Stimulated activated naive CD8-positive, alpha-beta T cell treated with anti-CD3 and anti-CD28 coated beads, Interleukin-15, Interleukin-2, amounts not matched to agents 100 ng/mL and 50 ng/mL, for 24 hours (primary cell): ENCODE measurements around the gene MAML1.
A peak's percentile ranks its signal among the peaks of the same experiment; 100 is the strongest.
"Not testable (repeated sequence)": the region's sequence is repeated elsewhere in the genome, so short reads cannot be mapped to it uniquely, and the experiment has no call there.

Experiments used
- H3K27ac Mint-ChIP-seq: one replicate; pipeline ENCODE4 v1.8.0; 2021; ENCODE audit warnings: mild to moderate bottlenecking, mixed read lengths
- H3K27me3 Mint-ChIP-seq: one replicate; pipeline ENCODE4 v1.8.0; 2021; ENCODE audit warnings: mixed read lengths
- H3K36me3 Mint-ChIP-seq: one replicate; pipeline ENCODE4 v1.8.0; 2021; ENCODE audit warnings: low read depth, mixed read lengths
- H3K4me1 Mint-ChIP-seq: one replicate; pipeline ENCODE4 v1.8.0; 2021; ENCODE audit warnings: low read depth, mixed read lengths
- H3K4me3 Mint-ChIP-seq: one replicate; pipeline ENCODE4 v1.8.0; 2021; ENCODE audit warnings: mild to moderate bottlenecking, mixed read lengths
- H3K9me3 Mint-ChIP-seq: one replicate; pipeline ENCODE4 v1.8.0; 2021; ENCODE audit warnings: mixed read lengths

Gene MAML1

DNA sequence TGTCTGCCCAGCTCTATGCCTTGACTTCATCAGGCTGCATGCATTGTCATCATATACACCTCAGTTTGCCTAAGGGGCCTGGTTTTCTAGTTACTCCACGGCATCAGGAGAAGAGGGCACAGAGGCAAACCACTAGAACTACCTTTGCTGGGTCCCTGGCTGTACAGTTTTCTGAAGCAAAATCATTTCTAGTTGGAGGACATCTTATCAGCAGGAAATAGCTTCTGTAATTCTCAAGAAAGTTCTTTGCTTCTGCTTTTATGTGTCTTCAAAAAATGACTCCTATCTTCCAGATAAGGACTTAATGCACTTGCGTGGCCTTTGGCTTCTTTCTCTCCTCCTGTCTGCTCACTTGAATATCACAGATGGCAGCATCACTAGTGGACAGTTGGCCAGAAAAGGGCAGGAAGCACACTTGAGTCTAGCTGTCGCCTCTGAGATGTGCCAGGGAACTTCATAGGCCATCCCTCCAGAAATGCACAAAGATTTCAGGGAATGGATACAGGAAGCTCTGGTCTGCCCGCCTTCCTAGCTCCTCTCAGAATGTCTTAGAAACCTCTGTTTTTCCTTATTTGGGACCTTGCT, 38.8 kb downstream of the MAML1 start:
- Mint-ChIP-seq H3K36me3 (peaks cover 59% of the 10 kb centered on the region), H3K4me3 (no peak overlapping the region), H3K27ac (no peak overlapping the region), H3K27me3 (no peaks in the 10 kb centered on the region), H3K4me1 (peaks cover 5% of the 10 kb centered on the region), H3K9me3 (no peaks in the 10 kb centered on the region)

DNA sequence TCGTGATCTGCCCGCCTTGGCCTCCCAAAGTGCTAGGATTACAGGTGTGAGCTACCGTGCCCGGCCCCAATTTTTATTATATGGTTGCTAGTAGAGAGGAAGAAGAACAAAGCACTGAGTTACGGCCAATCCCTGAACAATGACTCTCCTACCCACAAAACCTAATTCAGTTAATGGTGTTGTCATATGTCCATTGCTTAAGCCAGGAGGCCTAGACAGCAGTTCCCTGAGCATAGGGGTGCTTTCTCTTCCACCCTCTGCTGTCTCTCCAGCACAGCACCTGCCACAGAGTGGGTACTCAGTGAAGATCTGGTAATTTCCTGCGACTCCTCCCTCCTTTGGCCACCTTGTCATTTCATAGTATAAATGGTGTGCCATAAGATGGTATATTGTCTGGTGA, 39.7 kb downstream of the MAML1 start:
- peaks cover 5% of the 10 kb centered on the region for H3K4me1 Mint-ChIP-seq
- no peaks in the 10 kb centered on the region for H3K9me3 Mint-ChIP-seq
- no peak overlapping the region for H3K27ac Mint-ChIP-seq
- H3K36me3 Mint-ChIP-seq: peaks cover 53% of the 10 kb centered on the region
- no peak overlapping the region for H3K4me3 Mint-ChIP-seq
- H3K27me3 Mint-ChIP-seq: no peaks in the 10 kb centered on the region

DNA sequence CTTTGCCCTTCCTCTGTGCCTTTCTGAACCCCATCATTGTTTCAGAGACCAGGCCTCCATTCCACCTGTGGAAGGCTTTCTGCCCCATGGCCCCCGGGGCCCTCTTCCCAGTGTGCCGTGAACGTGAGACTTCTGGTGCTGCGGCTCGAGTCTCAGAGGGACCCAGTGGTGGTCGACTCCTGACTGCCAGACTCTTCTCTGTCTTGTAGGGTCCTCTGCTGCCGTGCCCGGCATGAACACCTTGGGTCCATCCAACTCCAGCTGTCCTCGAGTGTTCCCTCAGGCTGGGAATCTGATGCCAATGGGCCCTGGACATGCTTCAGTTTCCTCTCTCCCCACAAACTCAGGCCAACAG, 41.0 kb downstream of the MAML1 start:
- Mint-ChIP-seq H3K36me3 (peaks cover 48% of the 10 kb centered on the region), H3K27me3 (no peaks in the 10 kb centered on the region), H3K4me1 (no peaks in the 10 kb centered on the region), H3K9me3 (no peaks in the 10 kb centered on the region), H3K27ac (no peak overlapping the region), H3K4me3 (no peak overlapping the region)

DNA sequence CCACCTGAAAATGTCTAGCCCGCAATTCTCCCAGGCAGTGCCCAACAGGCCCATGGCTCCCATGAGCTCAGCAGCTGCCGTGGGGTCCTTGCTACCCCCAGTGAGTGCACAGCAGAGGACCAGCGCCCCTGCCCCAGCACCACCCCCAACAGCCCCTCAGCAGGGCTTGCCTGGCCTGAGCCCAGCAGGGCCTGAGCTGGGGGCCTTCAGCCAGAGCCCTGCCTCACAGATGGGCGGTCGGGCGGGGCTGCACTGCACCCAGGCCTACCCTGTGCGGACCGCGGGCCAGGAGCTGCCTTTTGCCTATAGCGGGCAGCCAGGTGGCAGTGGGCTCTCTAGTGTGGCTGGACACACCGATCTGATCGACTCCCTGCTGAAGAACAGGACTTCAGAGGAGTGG, 41.8 kb downstream of the MAML1 start:
- Mint-ChIP-seq H3K27ac (no peak overlapping the region), H3K9me3 (no peaks in the 10 kb centered on the region), H3K4me1 (no peaks in the 10 kb centered on the region), H3K36me3 (peaks cover 46% of the 10 kb centered on the region), H3K4me3 (no peak overlapping the region), H3K27me3 (no peaks in the 10 kb centered on the region)

DNA sequence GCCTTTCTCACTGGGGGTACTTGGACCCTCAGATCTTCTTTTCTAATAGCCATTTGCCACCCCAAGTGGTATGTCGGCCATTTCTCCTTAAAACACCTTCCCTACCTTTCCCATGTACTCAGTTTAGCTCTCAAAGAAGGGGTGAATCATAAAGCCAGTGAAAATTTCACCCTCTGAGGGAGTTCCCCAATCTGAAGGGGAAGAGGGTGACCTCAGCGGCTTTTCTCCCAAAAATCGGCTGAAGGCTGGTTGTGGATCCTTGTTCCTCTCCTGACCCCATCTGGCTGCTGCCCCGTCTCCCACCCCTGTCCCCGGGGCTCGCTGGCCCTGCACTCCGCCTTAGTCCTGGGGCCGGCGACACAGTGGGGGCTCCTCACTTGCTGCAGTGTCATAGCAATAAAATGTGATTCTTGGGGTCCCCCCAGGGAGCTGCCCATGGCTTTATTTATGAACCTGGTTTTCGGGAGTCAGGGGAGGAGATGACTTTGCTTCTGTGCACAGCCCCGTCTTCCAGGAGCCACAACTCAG, 43.9 kb downstream of the MAML1 start:
- no peak overlapping the region for H3K4me3 Mint-ChIP-seq
- no peaks in the 10 kb centered on the region for H3K27me3 Mint-ChIP-seq
- H3K36me3 Mint-ChIP-seq: peaks cover 36% of the 10 kb centered on the region
- H3K4me1 Mint-ChIP-seq: no peaks in the 10 kb centered on the region
- no peaks in the 10 kb centered on the region for H3K9me3 Mint-ChIP-seq
- H3K27ac Mint-ChIP-seq: no peak overlapping the region

DNA sequence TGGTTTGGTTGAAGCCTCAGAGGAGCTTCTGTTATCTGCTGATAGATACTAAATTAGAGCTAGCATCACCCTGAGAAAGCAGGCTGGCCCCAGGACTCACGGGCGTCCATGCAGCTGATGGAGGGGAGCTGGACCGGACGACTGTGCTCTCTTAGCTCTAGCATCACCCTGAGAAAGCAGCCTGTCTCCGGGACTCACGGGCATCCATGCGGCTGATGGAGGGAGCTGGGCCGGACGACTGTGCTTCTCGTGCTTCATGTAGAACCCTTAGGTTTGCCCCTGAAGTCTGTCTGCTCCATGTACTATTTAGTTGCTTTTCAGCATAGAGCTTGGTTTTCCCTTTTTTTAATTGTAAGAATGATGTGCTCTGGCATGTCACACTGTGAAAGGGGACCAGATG, 44.8 kb downstream of the MAML1 start:
- Mint-ChIP-seq H3K9me3 (no peaks in the 10 kb centered on the region), H3K4me3 (no peak overlapping the region), H3K27me3 (no peaks in the 10 kb centered on the region), H3K36me3 (peaks cover 33% of the 10 kb centered on the region), H3K4me1 (no peaks in the 10 kb centered on the region), H3K27ac (peak overlapping the region; percentile 37)

DNA sequence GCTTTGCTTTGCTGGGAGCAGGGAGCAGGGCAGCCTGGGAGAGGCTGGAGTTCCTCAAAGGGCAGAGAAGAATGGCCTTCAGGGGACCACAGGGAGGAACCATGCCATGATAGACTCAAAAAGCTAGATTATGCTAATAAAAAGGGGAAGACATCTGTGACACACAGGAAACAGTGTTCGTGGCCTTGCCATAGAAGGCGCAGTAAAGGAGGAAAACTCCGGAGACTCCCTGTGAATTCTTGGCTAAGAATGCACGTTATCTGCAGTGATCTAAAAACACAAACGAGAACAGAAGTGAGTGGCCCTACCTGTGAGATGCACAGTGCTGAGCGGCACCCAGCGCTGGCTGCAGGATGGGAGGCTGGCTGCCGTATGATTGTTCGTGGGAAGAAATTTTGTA, 45.3 kb downstream of the MAML1 start:
- no peaks in the 10 kb centered on the region for H3K27me3 Mint-ChIP-seq
- no peak overlapping the region for H3K4me3 Mint-ChIP-seq
- H3K4me1 Mint-ChIP-seq: no peaks in the 10 kb centered on the region
- H3K27ac Mint-ChIP-seq: peak overlapping the region; percentile 37
- peaks cover 30% of the 10 kb centered on the region for H3K36me3 Mint-ChIP-seq
- no peaks in the 10 kb centered on the region for H3K9me3 Mint-ChIP-seq

DNA sequence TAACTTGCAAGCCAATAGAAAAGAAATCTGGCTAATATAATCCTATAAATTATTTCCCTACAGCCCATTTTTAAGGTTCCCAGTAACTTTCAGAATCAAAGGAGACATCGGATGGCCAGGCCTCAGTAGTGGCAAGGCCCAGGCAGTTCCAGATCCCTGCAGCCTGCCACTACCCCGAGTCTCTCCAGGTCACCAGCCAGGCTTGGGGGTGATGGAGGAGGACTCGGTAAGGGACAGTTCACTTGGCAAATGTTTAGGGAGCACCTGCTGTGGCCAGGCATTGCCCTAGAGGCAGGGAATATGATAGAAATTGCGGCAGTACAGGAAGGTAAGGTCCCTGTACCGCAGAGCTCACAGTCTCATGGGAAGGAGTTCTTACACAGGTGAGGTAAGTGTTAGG, 46.0 kb downstream of the MAML1 start:
- no peaks in the 10 kb centered on the region for H3K4me1 Mint-ChIP-seq
- no peaks in the 10 kb centered on the region for H3K9me3 Mint-ChIP-seq
- H3K27ac Mint-ChIP-seq: no peak overlapping the region
- no peak overlapping the region for H3K4me3 Mint-ChIP-seq
- no peaks in the 10 kb centered on the region for H3K27me3 Mint-ChIP-seq
- H3K36me3 Mint-ChIP-seq: peaks cover 23% of the 10 kb centered on the region

DNA sequence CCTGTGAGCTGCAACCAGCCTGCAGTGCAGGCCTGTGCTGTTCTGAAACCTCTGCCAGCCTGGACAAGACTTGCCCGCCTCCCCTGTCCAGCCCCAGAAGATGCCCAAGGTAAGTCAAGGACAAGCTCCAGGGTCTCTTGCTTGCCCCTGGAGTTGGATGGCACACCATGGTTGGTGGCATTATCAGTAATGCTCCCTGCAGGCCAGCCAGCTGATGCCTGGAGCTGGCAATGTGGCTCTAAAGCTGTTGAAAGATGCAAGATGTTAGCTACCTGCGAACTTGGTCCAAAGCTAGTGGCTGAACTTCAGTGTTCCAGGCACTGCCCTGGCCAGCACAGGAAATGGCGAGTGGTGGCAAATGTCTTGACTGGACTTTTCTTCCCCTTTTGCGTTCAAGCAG, 47.2 kb downstream of the MAML1 start:
- Mint-ChIP-seq H3K9me3 (no peaks in the 10 kb centered on the region), H3K27me3 (no peaks in the 10 kb centered on the region), H3K4me1 (no peaks in the 10 kb centered on the region), H3K27ac (no peak overlapping the region), H3K36me3 (peaks cover 17% of the 10 kb centered on the region), H3K4me3 (no peak overlapping the region)

DNA sequence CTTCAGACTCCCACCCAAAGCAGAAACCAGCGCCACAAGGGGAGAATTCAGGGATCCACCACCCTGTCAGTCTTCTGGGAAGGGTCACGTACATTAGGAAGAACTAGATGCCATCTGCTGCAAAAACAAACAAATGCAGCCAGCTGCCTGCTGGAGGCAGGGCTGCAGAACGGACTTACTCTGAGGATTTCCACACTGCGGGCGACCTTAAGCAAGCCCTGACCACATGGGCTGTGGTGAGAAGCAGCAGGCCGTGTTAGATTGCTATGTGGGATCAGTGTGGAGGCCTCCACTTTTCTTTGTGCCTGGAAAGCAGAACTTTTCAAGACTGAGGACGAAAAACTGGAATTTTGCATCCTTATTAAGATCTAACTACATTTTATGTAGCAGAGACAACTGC, 47.7 kb downstream of the MAML1 start:
- Mint-ChIP-seq H3K9me3 (no peaks in the 10 kb centered on the region), H3K27me3 (no peaks in the 10 kb centered on the region), H3K4me1 (no peaks in the 10 kb centered on the region), H3K27ac (no peak overlapping the region), H3K36me3 (peaks cover 17% of the 10 kb centered on the region), H3K4me3 (no peak overlapping the region)

DNA sequence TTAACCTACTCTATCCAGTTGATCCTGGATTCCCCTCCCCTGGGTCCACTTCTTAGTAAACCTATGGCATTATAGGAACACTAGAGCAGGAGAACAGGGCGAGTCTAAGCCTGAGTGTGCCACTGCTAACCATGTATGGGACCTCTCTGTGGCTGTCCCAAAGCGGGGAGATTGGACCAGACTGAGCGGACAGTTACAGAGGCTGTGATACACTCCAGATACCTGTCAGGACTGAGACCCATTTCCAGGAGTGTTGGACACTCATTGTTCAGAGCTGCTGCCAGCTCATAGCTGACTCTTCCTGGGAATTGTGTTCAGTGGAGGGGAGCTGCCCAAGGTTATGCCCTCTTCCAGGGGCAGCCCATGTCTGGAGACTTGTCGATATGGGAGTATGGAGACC, 49.2 kb downstream of the MAML1 start:
- Mint-ChIP-seq H3K4me1 (no peaks in the 10 kb centered on the region), H3K4me3 (no peak overlapping the region), H3K27me3 (no peaks in the 10 kb centered on the region), H3K36me3 (peaks cover 9% of the 10 kb centered on the region), H3K9me3 (no peaks in the 10 kb centered on the region), H3K27ac (no peak overlapping the region)

DNA sequence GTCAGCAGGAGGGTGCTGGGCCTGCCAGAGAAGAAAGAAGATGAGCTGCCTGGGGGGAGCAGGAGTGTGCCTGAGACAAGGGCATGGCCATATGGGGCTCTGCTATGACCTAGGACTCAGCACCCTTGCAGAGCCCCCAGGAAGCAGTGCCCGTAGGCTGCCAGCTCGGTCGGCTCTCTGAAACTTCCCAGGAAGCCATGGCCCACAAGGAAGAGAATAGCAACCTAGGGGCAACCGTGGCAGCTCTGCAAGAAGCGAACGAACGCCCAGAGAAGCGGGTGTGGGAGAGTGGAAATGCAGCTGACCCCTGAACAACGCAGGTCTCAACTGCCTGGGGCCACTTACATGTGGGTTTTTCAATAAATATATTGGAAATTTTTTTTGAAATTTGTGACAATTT, 50.5 kb downstream of the MAML1 start:
- no peaks in the 10 kb centered on the region for H3K27me3 Mint-ChIP-seq
- no peak overlapping the region for H3K4me3 Mint-ChIP-seq
- no peak overlapping the region for H3K27ac Mint-ChIP-seq
- no peaks in the 10 kb centered on the region for H3K9me3 Mint-ChIP-seq
- H3K36me3 Mint-ChIP-seq: peaks cover 9% of the 10 kb centered on the region
- no peaks in the 10 kb centered on the region for H3K4me1 Mint-ChIP-seq

DNA sequence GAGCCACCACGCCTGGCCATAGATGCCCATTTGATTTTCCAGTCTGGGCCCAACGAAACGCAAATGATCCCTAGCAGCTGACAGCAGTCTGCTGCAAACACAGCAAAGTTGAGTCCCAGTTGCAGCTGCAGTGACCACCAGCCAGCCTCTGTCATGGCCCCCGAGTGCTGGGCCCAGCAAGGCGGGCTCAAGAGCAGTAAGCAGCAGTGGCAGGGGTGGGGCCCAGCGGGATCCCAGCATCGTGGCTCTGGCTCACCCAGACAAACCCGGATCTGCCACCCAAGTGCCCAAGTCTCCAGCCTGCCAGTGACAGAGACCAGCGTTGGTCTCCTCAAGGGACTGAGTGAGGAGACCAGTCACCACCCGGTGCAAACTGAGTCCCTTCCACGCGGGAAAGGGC, 54.2 kb downstream of the MAML1 start:
- no peak overlapping the region for H3K27ac Mint-ChIP-seq

DNA sequence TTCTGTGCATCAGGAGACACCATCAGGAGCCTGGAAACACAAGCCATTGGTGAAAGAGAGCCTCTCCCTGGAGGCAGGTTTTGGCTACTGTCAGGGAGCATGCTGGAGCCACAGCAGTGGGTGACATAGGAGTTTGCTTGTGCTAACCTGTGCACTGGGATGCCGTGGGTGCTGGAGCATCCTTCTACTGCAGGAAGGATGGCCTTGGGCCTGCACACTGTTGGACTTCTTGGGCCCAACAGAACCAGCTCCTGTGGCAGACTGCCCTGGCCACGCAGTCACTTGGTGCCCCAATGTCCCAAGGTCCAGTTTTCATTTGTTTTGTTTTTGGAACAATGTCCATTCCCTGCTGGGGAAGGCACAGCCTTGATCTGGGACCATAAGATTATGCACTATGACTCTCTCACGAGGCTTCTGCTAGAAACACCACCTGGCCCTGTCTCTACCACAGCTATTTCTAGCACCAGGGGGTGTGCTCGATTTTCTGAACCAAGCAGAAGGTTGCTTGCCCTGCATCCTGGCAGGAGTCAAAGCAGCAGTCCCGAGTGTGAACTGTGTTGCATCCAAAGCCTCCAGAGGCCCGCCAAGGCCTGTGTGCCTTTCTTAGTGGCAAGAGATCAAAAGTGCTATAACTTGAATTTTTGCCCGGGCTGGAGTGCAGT, 55.7 kb downstream of the MAML1 start:
- H3K27ac Mint-ChIP-seq: no peak overlapping the region
- no peaks in the 10 kb centered on the region for H3K36me3 Mint-ChIP-seq
- H3K27me3 Mint-ChIP-seq: no peaks in the 10 kb centered on the region
- no peaks in the 10 kb centered on the region for H3K9me3 Mint-ChIP-seq
- H3K4me1 Mint-ChIP-seq: peaks cover 4% of the 10 kb centered on the region
- no peak overlapping the region for H3K4me3 Mint-ChIP-seq

More for the DNA sequence above, 54.2 kb downstream of the MAML1 start:
- no peaks in the 10 kb centered on the region for H3K4me1 Mint-ChIP-seq
- H3K4me3 Mint-ChIP-seq: no peak overlapping the region
- no peaks in the 10 kb centered on the region for H3K9me3 Mint-ChIP-seq
- H3K36me3 Mint-ChIP-seq: no peaks in the 10 kb centered on the region
- H3K27me3 Mint-ChIP-seq: no peaks in the 10 kb centered on the region

DNA sequence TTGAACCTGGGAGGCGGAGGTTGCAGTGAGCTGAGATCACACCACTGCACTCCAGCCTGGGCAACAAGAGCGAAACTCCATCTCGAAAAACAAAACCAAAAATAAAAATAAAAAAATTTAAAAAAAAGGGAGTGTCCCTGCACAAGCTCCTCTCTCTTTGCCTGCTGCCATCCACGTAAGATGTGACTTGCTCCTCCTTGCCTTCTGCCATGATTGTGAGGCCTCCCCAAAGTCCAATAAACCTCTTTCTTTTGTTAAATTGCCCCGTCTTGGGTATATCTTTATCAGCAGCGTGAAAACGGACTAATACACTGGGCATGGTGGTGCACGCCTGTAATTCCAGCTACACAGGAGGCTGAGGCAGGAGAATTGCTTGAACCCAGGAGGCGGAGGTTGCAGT, 56.7 kb downstream of the MAML1 start:
- not testable (repeated sequence) for H3K9me3 Mint-ChIP-seq, H3K36me3 Mint-ChIP-seq, H3K4me3 Mint-ChIP-seq, H3K27ac Mint-ChIP-seq, H3K27me3 Mint-ChIP-seq
- peaks cover 13% of the 10 kb centered on the region for H3K4me1 Mint-ChIP-seq
